Measurements from ENCODE around the gene MYH2. TPM values are rescaled to one million over a fixed set of nuclear protein-coding genes. Genes with fewer than 3 reads are reported as not detected.

The MYH2 gene
- total RNA-seq, 1 experiment from 2014 or later, result not detected

DNA sequence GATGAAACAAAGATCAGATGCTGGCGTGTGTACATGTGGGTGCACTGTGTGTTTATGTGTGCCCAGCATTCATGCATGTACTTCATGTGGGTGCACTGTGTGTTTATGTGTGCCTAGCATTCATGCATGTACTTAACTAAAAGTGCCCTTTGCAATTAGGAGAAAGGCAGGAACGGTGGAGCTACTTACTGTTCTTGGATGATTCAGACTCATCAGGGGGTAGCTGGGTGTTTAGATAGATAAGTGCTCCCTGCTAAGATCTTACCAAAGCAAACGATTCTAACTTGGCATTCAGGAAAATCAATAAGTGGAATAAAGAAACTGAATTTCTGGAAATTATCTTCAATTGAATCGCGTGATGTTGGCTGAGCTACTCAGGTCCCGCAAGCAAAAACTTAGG is 8.6 kb upstream of the MYH2 start:
- H3K27me3 Mint-ChIP-seq (ENCODE audit: unreplicated experiment), result no peaks in the 10 kb centered on the region
- CTCF ChIA-PET, result no interaction called here
- no peak for DNase-seq
- no peaks in the 10 kb centered on the region for H3K4me1 Mint-ChIP-seq (ENCODE audit: low read depth, unreplicated experiment)
- TF ChIP-seq, protein P1, sequence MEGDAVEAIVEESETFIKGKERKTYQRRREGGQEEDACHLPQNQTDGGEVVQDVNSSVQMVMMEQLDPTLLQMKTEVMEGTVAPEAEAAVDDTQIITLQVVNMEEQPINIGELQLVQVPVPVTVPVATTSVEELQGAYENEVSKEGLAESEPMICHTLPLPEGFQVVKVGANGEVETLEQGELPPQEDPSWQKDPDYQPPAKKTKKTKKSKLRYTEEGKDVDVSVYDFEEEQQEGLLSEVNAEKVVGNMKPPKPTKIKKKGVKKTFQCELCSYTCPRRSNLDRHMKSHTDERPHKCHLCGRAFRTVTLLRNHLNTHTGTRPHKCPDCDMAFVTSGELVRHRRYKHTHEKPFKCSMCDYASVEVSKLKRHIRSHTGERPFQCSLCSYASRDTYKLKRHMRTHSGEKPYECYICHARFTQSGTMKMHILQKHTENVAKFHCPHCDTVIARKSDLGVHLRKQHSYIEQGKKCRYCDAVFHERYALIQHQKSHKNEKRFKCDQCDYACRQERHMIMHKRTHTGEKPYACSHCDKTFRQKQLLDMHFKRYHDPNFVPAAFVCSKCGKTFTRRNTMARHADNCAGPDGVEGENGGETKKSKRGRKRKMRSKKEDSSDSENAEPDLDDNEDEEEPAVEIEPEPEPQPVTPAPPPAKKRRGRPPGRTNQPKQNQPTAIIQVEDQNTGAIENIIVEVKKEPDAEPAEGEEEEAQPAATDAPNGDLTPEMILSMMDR (IDR thresholded peaks at IDR 0.05; ENCODE audit: unreplicated experiment), result no peak
- H3K27ac Mint-ChIP-seq (ENCODE audit: unreplicated experiment), result no peak overlapping the region
- H3K36me3 Mint-ChIP-seq (ENCODE audit: insufficient read depth, unreplicated experiment), result no peaks in the 10 kb centered on the region
- H3K9me3 Mint-ChIP-seq (ENCODE audit: low read depth, unreplicated experiment), result peaks cover 2% of the 10 kb centered on the region
- H3K4me3 Mint-ChIP-seq (ENCODE audit: low read depth, unreplicated experiment), result no peak overlapping the region
- BruUV-seq (replicated peaks), result no TSS peak
- intact Hi-C loops (cut with micrococcal nuclease; ENCODE audit: unreplicated experiment), result no loop called here

DNA sequence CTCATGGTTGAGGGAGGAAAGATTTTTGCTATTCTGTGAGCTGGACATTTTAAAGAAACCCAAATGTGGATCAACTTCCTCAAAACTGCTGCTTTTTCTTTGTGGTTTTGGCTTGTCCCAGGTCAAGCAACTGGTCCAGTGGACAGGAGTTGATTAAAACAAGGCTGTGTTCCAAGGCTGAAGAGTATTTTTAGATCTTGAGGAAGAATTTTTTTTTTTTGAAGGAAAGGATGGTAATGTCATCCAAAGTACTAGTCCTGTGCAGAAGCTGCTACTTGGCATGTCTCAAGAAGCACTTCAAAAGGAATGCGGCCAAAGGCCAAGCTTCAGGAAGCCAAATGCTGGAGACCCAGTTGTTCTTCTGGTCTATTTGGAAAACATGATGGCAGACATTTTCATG is 8.0 kb upstream of the MYH2 start:
- intact Hi-C loops (cut with micrococcal nuclease; ENCODE audit: unreplicated experiment), result no loop called here
- Mint-ChIP-seq H3K4me3 (ENCODE audit: low read depth, unreplicated experiment) (no peak overlapping the region), H3K27me3 (ENCODE audit: unreplicated experiment) (no peaks in the 10 kb centered on the region), H3K4me1 (ENCODE audit: low read depth, unreplicated experiment) (no peaks in the 10 kb centered on the region), H3K36me3 (ENCODE audit: insufficient read depth, unreplicated experiment) (no peaks in the 10 kb centered on the region), H3K27ac (ENCODE audit: unreplicated experiment) (no peak overlapping the region), H3K9me3 (ENCODE audit: low read depth, unreplicated experiment) (peaks cover 2% of the 10 kb centered on the region)
- CTCF ChIA-PET, result no interaction called here
- BruUV-seq (replicated peaks), result no TSS peak
- DNase-seq, result no peak
- TF ChIP-seq, protein P1 (IDR thresholded peaks at IDR 0.05; ENCODE audit: unreplicated experiment), result no peak

DNA sequence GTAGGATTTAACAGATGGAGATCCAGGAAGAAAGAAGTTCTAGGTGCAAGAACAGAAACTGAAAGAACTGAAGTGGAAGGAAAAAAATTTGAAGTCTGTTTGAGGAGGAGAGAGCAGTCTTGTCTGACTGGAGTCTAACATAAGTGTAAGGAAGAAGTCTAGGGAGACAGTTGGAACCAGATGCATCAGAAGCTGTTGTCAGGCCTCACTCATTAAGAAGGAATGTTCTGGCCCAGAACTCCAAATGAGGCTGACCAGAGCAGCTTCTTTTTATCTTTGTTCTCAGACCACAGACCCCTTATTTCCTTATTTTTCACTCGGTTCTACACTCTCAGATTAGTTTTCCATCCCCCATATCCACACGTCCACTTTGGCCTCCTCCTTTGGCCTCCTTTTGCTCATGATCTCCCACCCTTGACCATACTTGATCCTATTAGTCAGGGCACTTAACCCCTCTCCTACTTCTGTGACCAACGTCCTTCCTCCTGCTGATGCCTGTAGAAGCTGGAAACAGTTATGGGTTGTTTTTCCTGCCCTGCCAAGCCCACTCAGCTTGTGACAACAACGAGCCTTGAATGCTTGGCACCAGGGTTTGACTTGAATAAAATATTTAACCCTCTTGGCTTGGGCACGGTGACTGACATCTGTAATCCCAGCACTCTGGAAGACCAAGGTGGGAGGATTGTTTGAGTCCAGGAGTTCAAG is 7.0 kb upstream of the MYH2 start:
- Mint-ChIP-seq H3K27ac (ENCODE audit: unreplicated experiment) (no peak overlapping the region), H3K9me3 (ENCODE audit: low read depth, unreplicated experiment) (peaks cover 2% of the 10 kb centered on the region), H3K4me3 (ENCODE audit: low read depth, unreplicated experiment) (no peak overlapping the region), H3K27me3 (ENCODE audit: unreplicated experiment) (no peaks in the 10 kb centered on the region), H3K36me3 (ENCODE audit: insufficient read depth, unreplicated experiment) (no peaks in the 10 kb centered on the region), H3K4me1 (ENCODE audit: low read depth, unreplicated experiment) (no peaks in the 10 kb centered on the region)
- CTCF ChIA-PET, result interaction anchor here (0.5 to 0.7 kb wide), 2 partner anchors 55 to 1661 kb away, joined by 4 to 7 read pairs; no protein-coding TSS in a partner anchor
- BruUV-seq (replicated peaks), result no TSS peak
- TF ChIP-seq, protein P1 (IDR thresholded peaks at IDR 0.05; ENCODE audit: unreplicated experiment), result no peak
- no peak for DNase-seq
- intact Hi-C loops (cut with micrococcal nuclease; ENCODE audit: unreplicated experiment), result no loop called here

DNA sequence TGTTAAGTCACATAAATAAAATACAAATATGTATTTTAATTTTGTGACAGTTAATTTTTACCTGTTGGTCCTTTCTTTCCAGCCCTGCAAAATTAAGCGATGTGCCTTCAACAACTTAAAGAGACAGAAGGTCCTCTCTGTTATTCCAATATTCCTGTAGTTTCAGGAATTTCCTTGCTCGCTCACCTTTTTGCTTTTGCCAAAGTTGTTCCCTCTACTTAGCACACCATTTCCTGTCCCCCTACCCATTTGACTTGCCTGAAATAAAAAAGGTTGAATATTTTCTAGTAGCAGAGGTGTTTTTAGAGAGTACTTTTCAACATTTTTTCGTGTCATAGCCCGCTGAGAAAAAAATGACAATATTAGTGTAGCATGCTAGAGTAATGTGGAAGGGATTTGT is 556 bp upstream of the MYH2 start:
- Mint-ChIP-seq H3K4me1 (ENCODE audit: low read depth, unreplicated experiment) (no peaks in the 10 kb centered on the region), H3K9me3 (ENCODE audit: low read depth, unreplicated experiment) (peaks cover 2% of the 10 kb centered on the region), H3K27me3 (ENCODE audit: unreplicated experiment) (no peaks in the 10 kb centered on the region), H3K27ac (ENCODE audit: unreplicated experiment) (no peak overlapping the region), H3K36me3 (ENCODE audit: insufficient read depth, unreplicated experiment) (no peaks in the 10 kb centered on the region), H3K4me3 (ENCODE audit: low read depth, unreplicated experiment) (no peak overlapping the region)
- intact Hi-C loops (cut with micrococcal nuclease; ENCODE audit: unreplicated experiment), result no loop called here
- DNase-seq, result no peak
- BruUV-seq (replicated peaks), result no TSS peak
- CTCF ChIA-PET, result no interaction called here
- TF ChIP-seq, protein P1 (IDR thresholded peaks at IDR 0.05; ENCODE audit: unreplicated experiment), result no peak
